Testis (tissue), 3 donors: ENCODE measurements around the gene ACSS1. TPM values are rescaled to one million over a fixed set of nuclear protein-coding genes. Genes with fewer than 3 reads are reported as not detected.

Experiments used
- DNase-seq: peaks from one replicate; pipeline ENCODE4 v3.0.0-alpha.2; 2019
- H3K27ac ChIP-seq, 2 donors: fragments of 200-600 bp; sonication (generic); one replicate each; pipeline ENCODE4 v1.5.1; 2019
- H3K27me3 ChIP-seq: fragments of 200-600 bp; sonication (generic); one replicate; pipeline ENCODE4 v1.5.1; 2019
- H3K36me3 ChIP-seq: fragments of 200-600 bp; sonication (generic); one replicate; pipeline ENCODE4 v1.5.1; 2017; ENCODE audit warnings: low read depth; ENCODE audit errors: missing control alignments
- H3K4me1 ChIP-seq: fragments of 200-600 bp; sonication (generic); one replicate; pipeline ENCODE4 v1.5.1; 2019
- H3K4me3 ChIP-seq, 2 donors: fragments of 200-600 bp; sonication (generic); one replicate each; pipeline ENCODE4 v1.5.1; 2017 to 2019
- H3K9me3 ChIP-seq: fragments of 200-600 bp; sonication (generic); one replicate; pipeline ENCODE4 v1.5.1; 2017
- POLR2A ChIP-seq: fragments of 450-650 bp; IDR thresholded peaks from one replicate; pipeline ENCODE4 v1.6.1; 2017; ENCODE audit warnings: antibody characterized with exemption, mild to moderate bottlenecking, moderate library complexity
- WGBS, 2 donors: methylation state at CpG; one replicate each; pipeline ENCODE4 v1.1.5; 2018; 5-methylcytosine and 5-hydroxymethylcytosine counted together
- intact Hi-C: fragments of 100-400 bp; cut with DNase I; formaldehyde crosslinking; loops from one replicate; pipeline ENCODE4 v1.15.1; 2023; ENCODE audit warnings: low total_unique reads
- polyA plus RNA-seq: library from polyadenylated mRNA; stranded (reverse); fragments of 350-450 nt; fragmentation: Illumina TruSeq; extraction: RNeasy Lipid Tissue Mini Kit (QIAGEN cat#74804); gene quantifications from one replicate; pipeline ENCODE4 v1.2.3, GENCODE V29; 2014; ENCODE audit warnings: low read depth, low replicate concordance; ENCODE audit not compliant: insufficient read depth
- total RNA-seq, 2 donors: library from RNA; depleted of rRNA; stranded (reverse); fragments of >200 nt; gene quantifications; one replicate each; pipeline ENCODE4 v1.2.3, GENCODE V29; 2016
- TF ChIP-seq, protein P1 (sequence below), 3 experiments: fragments of 450-650 bp in 2 of 3; fragments of 200-600 bp in 1 of 3; sonication (generic) in 1 of 3; IDR thresholded peaks; one replicate each; pipeline ENCODE4 v1.5.1; 2016 to 2019; ENCODE audit warnings: antibody characterized with exemption in 3 of 3, mild to moderate bottlenecking in 2 of 3, moderate library complexity in 1 of 3

ACSS1 gene
- total and polyA plus RNA-seq, 3 donors from 2014 or later, result 61.5 to 184 (median 162) TPM

DNA sequence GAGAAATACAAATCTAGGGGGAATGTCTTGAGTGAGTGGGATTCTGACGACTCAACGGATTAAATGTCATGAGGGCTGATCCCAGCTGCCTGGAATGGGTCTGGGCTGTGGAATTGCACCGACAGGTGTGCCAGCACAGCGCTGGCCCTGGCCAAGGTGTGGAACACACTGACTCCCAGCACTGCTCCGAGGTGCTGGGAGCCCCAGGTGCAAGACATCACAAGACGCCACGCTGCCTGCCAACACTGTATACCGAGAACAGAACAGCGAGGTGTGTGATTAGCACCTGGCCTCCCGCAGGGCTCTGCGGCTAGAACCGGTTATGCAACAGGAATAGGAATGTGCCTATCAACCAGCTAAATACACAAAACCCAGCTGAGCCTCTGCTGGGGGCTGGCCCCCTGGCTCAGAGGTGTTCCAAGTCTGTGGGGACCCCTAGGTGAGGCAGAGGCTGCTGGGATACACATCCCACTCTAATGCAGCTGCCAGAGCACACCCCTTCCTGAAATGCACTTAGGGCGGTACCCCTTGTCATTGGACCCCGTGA, 40.6 kb downstream of the ACSS1 start:
- H3K36me3 ChIP-seq, result no peaks in the 10 kb centered on the region
- DNase-seq, result no peak
- WGBS, 2 donors, result 86 to 88% methylated on average over 12 to 14 of the region's 14 CpGs

DNA sequence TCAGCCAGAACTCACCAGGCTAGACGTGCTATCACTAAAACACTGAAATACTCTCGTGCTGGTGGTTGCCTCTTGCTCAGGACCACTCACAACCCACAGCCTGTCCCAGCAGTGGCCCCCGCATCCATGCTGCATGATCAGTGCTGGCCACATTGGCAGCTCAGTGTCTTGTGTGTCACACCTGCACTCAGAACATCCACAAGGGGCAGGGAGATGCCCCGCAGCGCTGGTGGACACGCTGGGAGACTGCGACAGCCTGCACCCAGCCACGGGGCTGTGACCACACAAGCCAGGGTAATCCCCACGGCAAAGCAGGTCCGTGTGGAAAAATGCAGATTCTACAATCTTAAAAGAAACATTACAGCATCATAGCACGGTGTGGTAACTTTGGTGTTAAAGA, 41.5 kb downstream of the ACSS1 start:
- intact Hi-C loops, result no loop called here
- no peak for DNase-seq
- H3K4me1 ChIP-seq, result no peaks in the 10 kb centered on the region
- WGBS, 2 donors, result 90 to 92% methylated on average over 11 of the region's 11 CpGs
- H3K27ac ChIP-seq, result no peak overlapping the region
- TF ChIP-seq, protein P1, sequence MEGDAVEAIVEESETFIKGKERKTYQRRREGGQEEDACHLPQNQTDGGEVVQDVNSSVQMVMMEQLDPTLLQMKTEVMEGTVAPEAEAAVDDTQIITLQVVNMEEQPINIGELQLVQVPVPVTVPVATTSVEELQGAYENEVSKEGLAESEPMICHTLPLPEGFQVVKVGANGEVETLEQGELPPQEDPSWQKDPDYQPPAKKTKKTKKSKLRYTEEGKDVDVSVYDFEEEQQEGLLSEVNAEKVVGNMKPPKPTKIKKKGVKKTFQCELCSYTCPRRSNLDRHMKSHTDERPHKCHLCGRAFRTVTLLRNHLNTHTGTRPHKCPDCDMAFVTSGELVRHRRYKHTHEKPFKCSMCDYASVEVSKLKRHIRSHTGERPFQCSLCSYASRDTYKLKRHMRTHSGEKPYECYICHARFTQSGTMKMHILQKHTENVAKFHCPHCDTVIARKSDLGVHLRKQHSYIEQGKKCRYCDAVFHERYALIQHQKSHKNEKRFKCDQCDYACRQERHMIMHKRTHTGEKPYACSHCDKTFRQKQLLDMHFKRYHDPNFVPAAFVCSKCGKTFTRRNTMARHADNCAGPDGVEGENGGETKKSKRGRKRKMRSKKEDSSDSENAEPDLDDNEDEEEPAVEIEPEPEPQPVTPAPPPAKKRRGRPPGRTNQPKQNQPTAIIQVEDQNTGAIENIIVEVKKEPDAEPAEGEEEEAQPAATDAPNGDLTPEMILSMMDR (IDR thresholded peaks at IDR 0.05), result no peak
- TF ChIP-seq POLR2A, result no peak
- H3K9me3 ChIP-seq, result no peaks in the 10 kb centered on the region
- H3K4me3 ChIP-seq, result no peak overlapping the region
- H3K36me3 ChIP-seq, result no peaks in the 10 kb centered on the region
- H3K27me3 ChIP-seq, result no peaks in the 10 kb centered on the region

More for the DNA sequence above, 40.6 kb downstream of the ACSS1 start:
- Histone ChIP-seq H3K4me3 (no peak overlapping the region), H3K9me3 (no peaks in the 10 kb centered on the region), H3K27me3 (no peaks in the 10 kb centered on the region), H3K4me1 (peaks cover under 1% of the 10 kb centered on the region), H3K27ac (no peak overlapping the region)
- intact Hi-C loops, result no loop called here
- no peak for TF ChIP-seq POLR2A
- TF ChIP-seq, protein P1 (IDR thresholded peaks at IDR 0.05), result no peak

DNA sequence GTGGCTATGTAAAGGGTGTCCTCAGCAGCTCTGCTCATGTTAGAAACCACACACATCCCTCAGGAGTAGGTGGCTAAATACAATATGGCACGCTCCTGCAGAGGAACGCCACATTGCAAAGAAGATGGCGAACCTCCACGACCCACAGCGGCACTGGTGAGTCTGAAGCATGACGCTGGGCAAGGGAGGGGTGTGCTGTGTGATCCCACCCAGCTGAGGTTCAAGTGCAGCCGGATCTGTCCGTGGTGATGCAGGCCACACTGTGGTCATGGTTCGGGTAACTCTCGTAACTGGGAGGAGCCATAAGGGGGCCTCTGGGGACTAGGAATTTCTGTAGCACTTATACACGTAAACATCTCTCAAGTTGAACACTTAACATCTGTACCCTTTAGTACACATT, 42.0 kb downstream of the ACSS1 start:
- TF ChIP-seq, protein P1 (IDR thresholded peaks at IDR 0.05), result no peak
- no peak for TF ChIP-seq POLR2A
- intact Hi-C loops, result no loop called here
- H3K36me3 ChIP-seq, result no peaks in the 10 kb centered on the region
- no peak overlapping the region for H3K4me3 ChIP-seq
- no peaks in the 10 kb centered on the region for H3K4me1 ChIP-seq
- no peak for DNase-seq
- 89 to 97% methylated on average over 11 of the region's 11 CpGs for WGBS, 2 donors
- H3K9me3 ChIP-seq, result no peaks in the 10 kb centered on the region
- no peaks in the 10 kb centered on the region for H3K27me3 ChIP-seq
- no peak overlapping the region for H3K27ac ChIP-seq

DNA sequence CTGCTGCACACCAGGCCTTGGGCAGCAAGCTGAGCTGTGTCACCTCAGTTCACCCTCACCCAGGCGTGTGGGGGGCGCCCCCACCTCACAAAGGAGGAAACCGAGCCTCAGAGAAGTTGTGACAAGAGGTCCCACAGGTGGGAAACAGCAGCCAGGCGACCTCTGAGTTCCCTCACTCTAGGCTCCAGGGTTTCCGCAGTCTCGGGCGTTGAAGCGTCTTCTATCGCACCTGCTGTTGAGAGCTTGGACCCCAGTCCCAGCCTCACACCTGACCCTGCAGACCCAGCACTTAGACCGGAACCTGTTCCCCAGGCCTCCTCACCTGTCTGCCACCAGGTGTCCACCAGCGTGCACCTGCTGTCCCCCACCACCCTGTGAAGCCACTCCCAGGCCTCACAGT, 43.1 kb downstream of the ACSS1 start:
- H3K36me3 ChIP-seq, result no peaks in the 10 kb centered on the region
- WGBS, 2 donors, result 88 to 89% methylated on average over 11 of the region's 11 CpGs
- H3K9me3 ChIP-seq, result no peaks in the 10 kb centered on the region
- no peak for DNase-seq
- no peak for TF ChIP-seq POLR2A
- TF ChIP-seq, protein P1 (IDR thresholded peaks at IDR 0.05), result no peak
- no peak overlapping the region for H3K4me3 ChIP-seq
- H3K27ac ChIP-seq, result no peak overlapping the region
- H3K27me3 ChIP-seq, result no peaks in the 10 kb centered on the region
- intact Hi-C loops, result no loop called here
- no peaks in the 10 kb centered on the region for H3K4me1 ChIP-seq
